NCI-H446 (cell line): Measurements from ENCODE around the gene STRC.
"Not testable (repeated sequence)": the region's sequence is repeated elsewhere in the genome, so short reads cannot be mapped to it uniquely, and the experiment has no call there.

Experiments used
- DNase-seq, 2 experiments: peaks; one replicate each; lab custom pipeline; 2025; lab: John Stamatoyannopoulos, UW

The STRC gene

GRCh38 chr15:43563793-43564192 lies 54.8 kb downstream of the STRC start:
- not testable (repeated sequence) for DNase-seq

DNA sequence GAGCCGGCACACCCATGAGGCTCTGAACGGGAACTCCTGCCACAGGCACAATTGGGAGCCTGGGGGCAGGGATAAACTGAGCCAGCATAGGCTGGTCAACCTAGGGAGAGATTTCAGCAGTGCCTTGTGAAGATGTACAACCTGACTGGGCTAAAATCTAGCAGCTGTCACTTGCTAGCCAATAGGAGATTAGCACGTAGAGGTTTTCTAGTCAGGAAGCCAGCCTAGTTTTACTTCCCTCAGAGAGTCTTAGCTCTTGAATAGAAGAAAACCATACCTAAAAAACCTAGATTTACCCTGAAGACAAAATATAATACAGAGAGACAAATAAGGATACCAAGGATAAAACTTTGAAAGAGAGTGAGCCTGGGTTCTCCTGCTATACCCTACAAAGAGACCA lies 55.8 kb downstream of the STRC start:
- not testable (repeated sequence) for DNase-seq

GRCh38 chr15:43552986-43553385 lies 65.6 kb downstream of the STRC start:
- no peak for DNase-seq

- DNase-seq: no peak
Observed at GRCh38 chr15:43552256-43552655, 66.3 kb downstream of the STRC start.

GRCh38 chr15:43550527-43551363 lies 67.9 kb downstream of the STRC start:
- DNase-seq: no peak
